HG03457 (cell line): ENCODE measurements around the gene DENND4C.
"Not testable (repeated sequence)": the region's sequence is repeated elsewhere in the genome, so short reads cannot be mapped to it uniquely, and the experiment has no call there.

Source experiments
- ATAC-seq: cut with Tn5 transposase; IDR thresholded peaks from one replicate; pipeline ENCODE4 v1.9.1; 2021; ENCODE audit warnings: moderate number of reproducible peaks; ENCODE audit not compliant: unreplicated experiment

Gene DENND4C

DNA sequence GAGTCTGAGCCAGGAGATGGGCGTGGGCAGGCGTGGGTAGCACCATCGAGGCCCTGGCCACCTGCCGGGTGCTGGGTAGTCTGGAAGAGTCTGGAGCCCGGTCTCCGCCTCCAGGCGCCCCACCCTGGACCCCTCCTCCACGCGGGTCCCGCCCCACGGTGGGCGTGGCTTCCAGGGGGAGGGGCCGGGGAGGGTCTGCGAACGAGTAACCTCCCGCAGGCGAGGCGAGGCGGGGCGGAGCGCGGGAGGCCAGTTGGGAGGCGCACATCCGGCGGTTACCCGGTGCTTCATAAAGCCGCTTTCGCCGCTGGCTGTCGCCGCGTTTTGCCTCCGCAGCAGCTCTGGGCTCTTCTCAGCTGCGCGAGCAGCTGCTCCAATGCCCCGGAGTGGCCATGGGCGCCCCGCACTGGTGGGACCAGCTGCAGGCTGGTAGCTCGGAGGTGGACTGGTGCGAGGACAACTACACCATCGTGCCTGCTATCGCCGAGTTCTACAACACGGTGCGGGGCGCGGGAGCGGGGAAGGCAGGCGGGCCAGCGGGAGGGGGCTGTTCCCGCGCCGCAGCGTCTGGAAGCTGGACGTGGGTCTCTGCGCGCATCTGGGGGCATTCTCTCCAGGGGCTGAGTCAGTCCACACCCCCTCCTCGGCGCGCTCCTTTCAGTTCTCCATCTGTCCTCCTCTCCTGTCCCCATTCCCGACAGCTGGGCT lies 178.4 kb downstream of the DENND4C start, which contains the start of gene ACER2:
TSS of gene ACER2 (plus strand) at position 317 of the 708 bp plus-strand sequence. CDS start at position 393, 76 bp downstream.
- ATAC-seq: peak; percentile 95

DNA sequence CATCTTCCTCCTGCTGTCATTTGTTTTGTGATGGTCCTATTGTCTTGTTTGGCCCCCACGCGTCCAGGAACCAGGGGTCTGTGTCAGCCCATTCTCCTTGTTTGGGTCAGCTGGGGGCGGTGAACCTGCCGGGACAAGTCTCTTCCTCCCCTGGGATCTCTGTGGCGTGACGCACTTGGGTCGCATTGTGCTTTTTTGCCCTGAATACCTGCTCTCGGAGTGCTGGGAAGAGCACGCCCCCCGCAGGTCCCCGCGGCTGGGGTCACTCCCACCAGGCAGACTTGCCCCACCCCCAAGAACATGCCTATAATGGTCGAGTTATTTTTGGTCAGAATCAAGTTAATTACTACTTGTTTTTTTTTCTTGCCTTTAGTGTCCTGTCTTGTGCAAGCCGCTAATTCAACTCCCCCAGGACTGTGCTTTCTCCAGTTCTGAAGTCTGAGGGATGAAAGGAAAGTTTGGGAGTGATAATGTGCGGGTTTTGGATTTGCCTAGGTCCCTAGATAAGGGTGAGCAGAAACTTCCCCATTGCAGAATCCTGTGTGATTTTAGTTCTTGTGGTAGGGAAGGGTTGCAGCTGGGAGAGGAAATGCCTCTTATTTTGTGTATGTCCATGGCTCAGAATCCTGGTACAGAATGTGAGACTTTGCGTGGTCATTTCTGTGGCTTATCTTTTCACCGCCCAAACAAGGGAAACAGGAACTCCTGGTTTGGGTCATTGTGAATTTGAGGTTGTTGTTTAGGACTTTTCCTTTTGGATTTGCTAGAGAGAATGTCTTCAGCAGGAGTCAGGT lies 179.1 kb downstream of the DENND4C start:
- no peak for ATAC-seq

DNA sequence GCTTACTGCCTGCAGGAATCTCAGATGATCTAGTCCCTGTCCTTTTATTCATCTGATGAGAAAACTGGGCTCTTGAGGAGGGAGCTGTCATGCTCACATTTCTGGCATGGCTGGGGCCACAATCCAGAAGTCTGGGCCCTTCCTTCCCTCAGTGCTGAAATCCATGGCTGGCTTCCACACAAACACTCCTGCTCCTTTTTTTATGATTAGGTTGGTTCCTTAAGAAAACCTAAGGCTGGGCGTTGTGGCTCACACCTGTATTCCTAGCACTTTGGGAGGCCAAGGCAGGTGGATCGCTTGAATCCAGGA lies 179.7 kb downstream of the DENND4C start:
- ATAC-seq: no peak

DNA sequence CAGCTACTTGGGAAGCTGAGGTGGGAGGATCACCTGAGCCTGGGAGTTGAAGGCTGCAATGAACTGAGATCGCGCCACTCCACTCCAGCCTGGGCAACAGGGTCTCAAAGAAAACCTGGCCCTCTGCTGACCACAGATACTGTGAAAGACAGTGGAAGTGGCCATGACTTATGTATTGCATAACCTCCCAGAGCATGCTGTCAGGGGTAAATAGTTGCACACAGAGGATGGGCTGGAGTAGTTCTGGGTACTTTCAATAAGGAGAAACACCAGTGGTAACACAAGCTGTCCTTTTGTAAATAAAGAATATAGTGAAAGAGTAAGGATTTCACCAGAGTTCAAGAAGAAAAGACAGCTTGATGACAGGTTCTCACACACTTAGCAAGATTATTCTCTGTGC lies 180.1 kb downstream of the DENND4C start:
- ATAC-seq: no peak

DNA sequence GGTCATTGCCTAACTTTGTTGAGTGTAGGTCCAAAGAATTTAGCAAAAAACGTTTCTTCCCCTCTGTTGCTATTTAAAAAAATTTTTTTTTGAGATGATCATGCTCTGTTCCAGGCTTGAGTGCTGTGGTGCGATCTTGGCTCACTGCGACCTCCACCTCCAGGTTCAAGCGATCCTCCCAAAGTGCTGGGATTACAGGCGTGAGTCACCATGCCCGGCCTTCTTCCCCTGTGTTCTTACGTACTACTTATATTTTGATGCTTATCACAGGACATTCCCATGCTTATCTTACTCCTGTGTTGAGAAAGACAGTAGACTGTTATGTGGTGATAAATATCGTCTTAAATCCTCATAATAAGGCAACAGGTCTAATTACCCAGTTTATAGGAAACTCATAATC lies 180.8 kb downstream of the DENND4C start:
- ATAC-seq: no peak

DNA sequence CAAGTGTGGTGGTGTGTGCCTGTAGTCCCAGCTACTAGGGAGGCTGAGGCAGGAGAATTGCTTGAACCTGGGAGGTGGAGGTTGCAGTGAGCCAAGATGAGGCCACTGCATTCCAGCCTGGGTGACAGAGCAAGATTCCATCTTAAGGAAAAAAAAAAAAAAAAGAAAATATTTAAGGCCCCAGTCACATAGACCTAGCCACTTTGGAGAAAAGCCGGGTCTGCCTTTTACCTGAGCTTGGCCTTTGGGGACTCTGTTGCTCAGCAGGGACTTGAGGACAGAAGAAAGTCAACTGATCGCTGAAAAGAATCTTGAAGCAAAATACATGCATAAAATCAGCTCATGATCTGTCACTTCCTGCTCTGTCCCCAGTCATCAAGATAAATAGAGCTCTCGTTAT lies 183.0 kb downstream of the DENND4C start:
- not testable (repeated sequence) for ATAC-seq

DNA sequence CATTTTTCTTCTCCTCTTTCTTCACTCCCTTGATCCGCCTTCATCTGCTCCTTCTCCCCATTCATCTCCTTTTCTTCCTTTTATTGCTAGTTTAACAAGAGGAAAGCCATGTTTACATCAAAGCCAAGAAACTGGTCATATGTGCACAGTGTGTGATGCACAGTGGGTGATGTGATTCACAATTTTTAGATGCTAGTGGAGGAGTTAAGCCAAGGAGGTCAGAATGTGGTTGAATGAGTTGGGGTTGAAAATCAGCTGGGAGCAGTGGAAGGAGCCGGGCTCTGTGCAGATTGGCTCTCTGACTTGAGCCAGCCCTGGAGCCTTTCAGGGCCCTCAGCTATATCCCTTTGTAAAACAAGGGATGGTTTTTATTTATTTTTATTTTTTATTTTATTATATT lies 185.7 kb downstream of the DENND4C start:
- no peak for ATAC-seq

DNA sequence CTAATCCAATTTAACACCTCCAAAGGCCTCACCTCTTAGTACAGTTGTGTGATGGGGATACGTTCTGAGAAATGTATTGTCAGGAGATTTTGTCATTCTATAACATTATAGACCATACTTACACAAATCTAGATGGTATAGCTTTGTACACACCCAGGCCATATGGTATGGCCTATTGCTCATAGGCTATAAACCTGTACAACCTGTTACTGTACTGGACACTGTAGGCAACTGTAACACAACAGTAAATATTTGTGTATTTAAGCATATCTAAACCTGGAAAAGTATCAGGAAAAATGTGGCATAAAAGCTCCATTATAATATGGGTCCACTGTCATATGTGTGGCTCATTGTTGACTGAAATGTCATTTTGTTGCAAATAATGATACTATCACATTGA lies 190.4 kb downstream of the DENND4C start:
- ATAC-seq: no peak
